Nephron (organoid): Measurements from ENCODE around the gene TBX2.

Experiments
- H3K27ac Mint-ChIP-seq, 3 experiments: 2 replicates each; pipeline ENCODE4 v1.8.0; 2020; ENCODE audit warnings: mixed read lengths in 3 of 3, mild to moderate bottlenecking in 2 of 3, moderate library complexity in 1 of 3
- H3K27me3 Mint-ChIP-seq: 2 replicates; pipeline ENCODE4 v1.8.0; 2021; ENCODE audit warnings: low read depth, mild to moderate bottlenecking, moderate library complexity, mixed read lengths
- H3K36me3 Mint-ChIP-seq: 2 replicates; pipeline ENCODE4 v1.8.0; 2020; ENCODE audit warnings: low read depth, mixed read lengths
- H3K4me1 Mint-ChIP-seq: 2 replicates; pipeline ENCODE4 v1.8.0; 2020; ENCODE audit warnings: mixed read lengths
- H3K4me3 Mint-ChIP-seq, 3 experiments: 2 replicates each; pipeline ENCODE4 v1.8.0; 2020; ENCODE audit warnings: mild to moderate bottlenecking in 3 of 3, mixed read lengths in 3 of 3, moderate library complexity in 2 of 3
- H3K9me3 Mint-ChIP-seq: 2 replicates; pipeline ENCODE4 v1.8.0; 2020; ENCODE audit warnings: mixed read lengths
- CTCF ChIP-seq, 3 experiments: fragments of 200-600 bp; sonication (generic); IDR thresholded peaks; one replicate each; pipeline ENCODE4 v1.5.0; 2021; ENCODE audit warnings: antibody characterized with exemption in 3 of 3; ENCODE audit not compliant: unreplicated experiment in 3 of 3

The TBX2 gene

GRCh38 chr17:61393904-61394629 lies 5.6 kb upstream of the TBX2 start:
- Mint-ChIP-seq H3K36me3 (peaks cover 10% of the 10 kb centered on the region), H3K4me3 (peak overlapping the region; percentile 77 to 88 (median 85)), H3K9me3 (no peaks in the 10 kb centered on the region), H3K27ac (peak overlapping the region; percentile 75 to 94 (median 93)), H3K4me1 (peaks cover 65% of the 10 kb centered on the region), H3K27me3 (peaks cover 54% of the 10 kb centered on the region)
- peak in 1 of 3 experiments; percentile 2 for TF ChIP-seq CTCF (IDR thresholded peaks at IDR 0.05; ENCODE audit: unreplicated experiment in 3 of 3)

GRCh38 chr17:61394630-61395408 lies 4.8 kb upstream of the TBX2 start:
- TF ChIP-seq CTCF (IDR thresholded peaks at IDR 0.05; ENCODE audit: unreplicated experiment in 3 of 3): no peak
- H3K36me3 Mint-ChIP-seq: peaks cover 10% of the 10 kb centered on the region
- peak overlapping the region; percentile 75 to 94 (median 93) for H3K27ac Mint-ChIP-seq
- peak overlapping the region; percentile 77 to 88 (median 85) for H3K4me3 Mint-ChIP-seq
- H3K27me3 Mint-ChIP-seq: peaks cover 58% of the 10 kb centered on the region
- H3K4me1 Mint-ChIP-seq: peaks cover 60% of the 10 kb centered on the region
- H3K9me3 Mint-ChIP-seq: no peaks in the 10 kb centered on the region

GRCh38 chr17:61395409-61395982 lies 4.1 kb upstream of the TBX2 start:
- Mint-ChIP-seq H3K27me3 (peaks cover 58% of the 10 kb centered on the region), H3K27ac (peak overlapping the region; percentile 75 to 94 (median 93)), H3K4me1 (peaks cover 53% of the 10 kb centered on the region), H3K36me3 (peaks cover 10% of the 10 kb centered on the region), H3K9me3 (no peaks in the 10 kb centered on the region), H3K4me3 (peak overlapping the region; percentile 77 to 88 (median 85))
- TF ChIP-seq CTCF (IDR thresholded peaks at IDR 0.05; ENCODE audit: unreplicated experiment in 3 of 3): no peak

- peak overlapping the region; percentile 75 to 94 (median 93) for H3K27ac Mint-ChIP-seq
- peaks cover 9% of the 10 kb centered on the region for H3K36me3 Mint-ChIP-seq
- H3K9me3 Mint-ChIP-seq: no peaks in the 10 kb centered on the region
- peak overlapping the region; percentile 77 to 88 (median 85) for H3K4me3 Mint-ChIP-seq
- H3K27me3 Mint-ChIP-seq: peaks cover 58% of the 10 kb centered on the region
- no peak for TF ChIP-seq CTCF (IDR thresholded peaks at IDR 0.05; ENCODE audit: unreplicated experiment in 3 of 3)
- H3K4me1 Mint-ChIP-seq: peaks cover 47% of the 10 kb centered on the region
These were observed 3.6 kb upstream of the TBX2 start for GRCh38 chr17:61395983-61396585.

GRCh38 chr17:61396586-61397085 lies 3.0 kb upstream of the TBX2 start:
- H3K9me3 Mint-ChIP-seq: no peaks in the 10 kb centered on the region
- peaks cover 63% of the 10 kb centered on the region for H3K27me3 Mint-ChIP-seq
- H3K27ac Mint-ChIP-seq: peak overlapping the region in 1 of 3 experiments; percentile 25
- H3K4me3 Mint-ChIP-seq: peak overlapping the region; percentile 55 to 67 (median 58)
- no peak for TF ChIP-seq CTCF (IDR thresholded peaks at IDR 0.05; ENCODE audit: unreplicated experiment in 3 of 3)
- peaks cover 11% of the 10 kb centered on the region for H3K36me3 Mint-ChIP-seq
- peaks cover 48% of the 10 kb centered on the region for H3K4me1 Mint-ChIP-seq
